OCI-LY1 (cell line): ENCODE results near the gene GLIS1.
A peak's percentile ranks its signal among the peaks of the same experiment; 100 is the strongest.

ENCODE experiments used
- H2AFZ ChIP-seq: fragments of 200-600 bp; sonication (generic), shearing (Covaris generic); 2 replicates; pipeline ENCODE4 v1.6.0; 2014; ENCODE audit warnings: antibody characterized with exemption, mild to moderate bottlenecking, low read length
- H3F3A ChIP-seq: fragments of 200-600 bp; sonication (generic), shearing (Covaris generic); 2 replicates; pipeline ENCODE4 v1.6.0; 2014; ENCODE audit warnings: mild to moderate bottlenecking, antibody characterized with exemption, low read length, moderate library complexity; ENCODE audit not compliant: insufficient read depth
- H3K27ac ChIP-seq: fragments of 200-600 bp; sonication (generic); 2 replicates; pipeline ENCODE4 v1.5.1; 2014; ENCODE audit warnings: low read length, mixed run types, mild to moderate bottlenecking, low read depth; ENCODE audit not compliant: poor library complexity, severe bottlenecking
- H3K27me3 ChIP-seq: fragments of 200-600 bp; sonication (generic); 2 replicates; pipeline ENCODE4 v1.6.0; 2014; ENCODE audit warnings: antibody characterized with exemption, mild to moderate bottlenecking, low read length, moderate library complexity; ENCODE audit not compliant: insufficient read depth
- H3K36me3 ChIP-seq: fragments of 200-600 bp; sonication (generic); 2 replicates; pipeline ENCODE4 v1.6.1; 2014; ENCODE audit warnings: mild to moderate bottlenecking, antibody characterized with exemption, low read length, moderate library complexity, mixed read lengths; ENCODE audit not compliant: insufficient read depth
- H3K4me1 ChIP-seq: fragments of 200-600 bp; sonication (generic); 2 replicates; pipeline ENCODE4 v1.5.1; 2014; ENCODE audit warnings: mild to moderate bottlenecking, low read length, moderate library complexity; ENCODE audit not compliant: insufficient read depth, severe bottlenecking
- H3K4me2 ChIP-seq: fragments of 200-600 bp; sonication (generic), shearing (Covaris generic); 2 replicates; pipeline ENCODE4 v1.6.1; 2014; ENCODE audit warnings: low read length
- H3K4me3 ChIP-seq: fragments of 200-600 bp; sonication (generic); 2 replicates; pipeline ENCODE4 v1.5.1; 2014; ENCODE audit warnings: low read length, low read depth, mild to moderate bottlenecking, mixed read lengths; ENCODE audit not compliant: poor library complexity, severe bottlenecking
- H3K79me2 ChIP-seq: fragments of 200-600 bp; shearing (Covaris generic); 2 replicates; pipeline ENCODE4 v1.6.1; 2016; ENCODE audit warnings: mixed run types, low read length, mixed read lengths; ENCODE audit not compliant: insufficient read depth
- H3K9ac ChIP-seq: fragments of 200-600 bp; sonication (generic), shearing (Covaris generic); 2 replicates; pipeline ENCODE4 v1.6.1; 2014; ENCODE audit warnings: mild to moderate bottlenecking, low read length, mixed read lengths
- H3K9me2 ChIP-seq: fragments of 200-600 bp; sonication (generic), shearing (Covaris generic); 2 replicates; pipeline ENCODE4 v1.6.1; 2014; ENCODE audit warnings: low read depth, mild to moderate bottlenecking, low read length, mixed read lengths
- H3K9me3 ChIP-seq: fragments of 200-600 bp; shearing (Covaris generic); 2 replicates; pipeline ENCODE4 v1.6.1; 2014; ENCODE audit warnings: low read length, mixed read lengths
- H4K20me1 ChIP-seq: fragments of 200-600 bp; sonication (generic), shearing (Covaris generic); 2 replicates; pipeline ENCODE4 v1.6.0; 2016; ENCODE audit warnings: mild to moderate bottlenecking, low read length; ENCODE audit not compliant: insufficient read depth
- EZH2 ChIP-seq: fragments of 200-600 bp; sonication (generic), shearing (Covaris generic); IDR thresholded peaks from 2 replicates; pipeline ENCODE4 v1.8.0; 2017; ENCODE audit warnings: borderline replicate concordance, mixed run types, mild to moderate bottlenecking, antibody characterized with exemption, low read length, moderate library complexity, mixed read lengths
- TF ChIP-seq, protein P1 (sequence below): fragments of 200-600 bp; sonication (generic), shearing (Covaris generic); IDR thresholded peaks from 2 replicates; pipeline ENCODE4 v1.5.1; 2017; ENCODE audit warnings: mild to moderate bottlenecking, antibody characterized with exemption, low read length, moderate library complexity, mixed read lengths

GLIS1 gene

GRCh38 chr1:53594391-53595180 lies 144.4 kb downstream of the GLIS1 start:
- no peak overlapping the region for H2AFZ ChIP-seq
- TF ChIP-seq, protein P1, sequence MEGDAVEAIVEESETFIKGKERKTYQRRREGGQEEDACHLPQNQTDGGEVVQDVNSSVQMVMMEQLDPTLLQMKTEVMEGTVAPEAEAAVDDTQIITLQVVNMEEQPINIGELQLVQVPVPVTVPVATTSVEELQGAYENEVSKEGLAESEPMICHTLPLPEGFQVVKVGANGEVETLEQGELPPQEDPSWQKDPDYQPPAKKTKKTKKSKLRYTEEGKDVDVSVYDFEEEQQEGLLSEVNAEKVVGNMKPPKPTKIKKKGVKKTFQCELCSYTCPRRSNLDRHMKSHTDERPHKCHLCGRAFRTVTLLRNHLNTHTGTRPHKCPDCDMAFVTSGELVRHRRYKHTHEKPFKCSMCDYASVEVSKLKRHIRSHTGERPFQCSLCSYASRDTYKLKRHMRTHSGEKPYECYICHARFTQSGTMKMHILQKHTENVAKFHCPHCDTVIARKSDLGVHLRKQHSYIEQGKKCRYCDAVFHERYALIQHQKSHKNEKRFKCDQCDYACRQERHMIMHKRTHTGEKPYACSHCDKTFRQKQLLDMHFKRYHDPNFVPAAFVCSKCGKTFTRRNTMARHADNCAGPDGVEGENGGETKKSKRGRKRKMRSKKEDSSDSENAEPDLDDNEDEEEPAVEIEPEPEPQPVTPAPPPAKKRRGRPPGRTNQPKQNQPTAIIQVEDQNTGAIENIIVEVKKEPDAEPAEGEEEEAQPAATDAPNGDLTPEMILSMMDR, result no peak; the same call in 1 of the 2 replicates
- no peak for TF ChIP-seq EZH2
- H3K79me2 ChIP-seq, result no peaks in the 10 kb centered on the region
- H3F3A ChIP-seq, result no peaks in the 10 kb centered on the region
- no peak overlapping the region for H3K27ac ChIP-seq
- no peaks in the 10 kb centered on the region for H3K4me1 ChIP-seq
- H3K9me3 ChIP-seq, result no peaks in the 10 kb centered on the region
- no peaks in the 10 kb centered on the region for H3K36me3 ChIP-seq
- no peak overlapping the region for H3K4me2 ChIP-seq
- no peaks in the 10 kb centered on the region for H4K20me1 ChIP-seq
- H3K27me3 ChIP-seq, result peaks cover 5% of the 10 kb centered on the region; the same call in 1 of the 2 replicates
- H3K9me2 ChIP-seq, result no peaks in the 10 kb centered on the region
- no peak overlapping the region for H3K4me3 ChIP-seq
- H3K9ac ChIP-seq, result no peak overlapping the region

DNA sequence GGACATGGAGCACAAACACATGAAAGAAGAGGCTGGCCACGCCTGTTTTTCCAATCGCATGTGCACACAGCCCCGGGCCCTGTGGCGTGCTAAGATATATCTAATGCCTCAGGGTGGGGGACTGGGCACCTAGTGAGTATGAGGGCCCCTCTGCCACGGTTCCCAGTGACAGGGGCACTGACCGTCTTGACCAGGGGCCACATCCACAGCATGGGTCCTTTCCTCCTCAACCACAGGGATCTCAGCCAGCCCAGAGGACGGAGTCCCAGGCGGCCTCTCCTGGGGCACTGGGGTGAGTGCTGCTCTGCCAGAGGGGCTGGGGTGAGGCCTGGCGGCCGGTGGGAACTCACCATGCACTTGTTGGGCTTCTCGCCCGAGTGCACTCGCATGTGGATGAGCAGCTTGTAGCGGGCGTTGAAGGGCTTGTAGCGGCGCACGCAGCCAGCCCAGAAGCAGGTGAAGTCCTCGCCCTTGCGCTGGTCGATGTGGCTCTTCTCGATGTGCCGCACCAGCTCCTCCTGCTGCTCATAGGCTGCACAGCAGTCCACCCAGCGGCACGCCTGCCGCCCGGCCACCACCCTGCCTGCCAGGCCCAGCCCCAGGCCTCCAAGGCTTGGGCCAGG lies 145.1 kb downstream of the GLIS1 start:
- Histone ChIP-seq H3K4me2 (no peak overlapping the region), H3K9me2 (no peaks in the 10 kb centered on the region), H3K79me2 (no peaks in the 10 kb centered on the region), H3K9me3 (no peaks in the 10 kb centered on the region), H4K20me1 (no peaks in the 10 kb centered on the region), H2AFZ (no peak overlapping the region), H3K27ac (no peak overlapping the region), H3K9ac (no peak overlapping the region), H3K4me3 (no peak overlapping the region), H3K4me1 (no peaks in the 10 kb centered on the region), H3F3A (no peaks in the 10 kb centered on the region), H3K27me3 (peaks cover 5% of the 10 kb centered on the region; the same call in 1 of the 2 replicates), H3K36me3 (no peaks in the 10 kb centered on the region)
- TF ChIP-seq EZH2, result no peak
- TF ChIP-seq, protein P1, result peak; percentile 31

GRCh38 chr1:53592985-53593757 lies 145.8 kb downstream of the GLIS1 start:
- no peaks in the 10 kb centered on the region for H3K9me2 ChIP-seq
- H3F3A ChIP-seq, result no peaks in the 10 kb centered on the region
- peaks cover 5% of the 10 kb centered on the region; the same call in 1 of the 2 replicates for H3K27me3 ChIP-seq
- no peak overlapping the region for H3K9ac ChIP-seq
- H3K9me3 ChIP-seq, result no peaks in the 10 kb centered on the region
- no peak overlapping the region for H3K4me2 ChIP-seq
- TF ChIP-seq, protein P1, result no peak
- no peak for TF ChIP-seq EZH2
- no peaks in the 10 kb centered on the region for H4K20me1 ChIP-seq
- no peak overlapping the region for H3K27ac ChIP-seq
- H2AFZ ChIP-seq, result no peak overlapping the region
- H3K79me2 ChIP-seq, result no peaks in the 10 kb centered on the region
- H3K4me3 ChIP-seq, result no peak overlapping the region
- H3K4me1 ChIP-seq, result no peaks in the 10 kb centered on the region
- H3K36me3 ChIP-seq, result no peaks in the 10 kb centered on the region
